ENCODE data around the gene C9orf57. TPM values are rescaled to one million over a fixed set of nuclear protein-coding genes. Genes with fewer than 3 reads are reported as not detected.
"Not testable (repeated sequence)": the region's sequence is repeated elsewhere in the genome, so short reads cannot be mapped to it uniquely, and the experiment has no call there.

The C9orf57 gene
- total and polyA plus RNA-seq, 3 experiments from 2014 or later, result not detected

DNA sequence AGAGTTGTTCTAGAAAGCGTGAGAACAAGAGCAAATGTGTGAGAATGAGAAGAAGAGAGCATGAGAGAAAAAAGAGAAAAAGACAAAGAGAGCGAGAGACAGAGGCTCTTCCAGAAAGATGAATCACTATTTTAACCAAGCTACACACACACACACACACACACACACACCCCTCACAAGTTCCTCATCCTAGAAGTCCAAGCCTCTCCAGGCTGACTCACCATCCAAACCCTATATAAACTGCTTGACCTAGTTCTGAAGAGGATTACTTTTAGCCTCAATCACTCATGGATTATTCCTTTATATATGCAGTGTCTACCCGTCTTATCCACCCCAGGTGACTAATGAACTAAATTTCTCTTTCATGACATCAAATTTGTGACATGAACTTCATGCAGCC, 37.6 kb downstream of the C9orf57 start:
- Mint-ChIP-seq H3K27ac (peak overlapping the region in 1 of 8 donors; percentile 29), H3K9me3 (no peaks in the 10 kb centered on the region), H3K27me3 (no peaks in the 10 kb centered on the region), H3K4me3 (no peak overlapping the region), H3K36me3 (peaks cover 0 to 3% (median 0%) of the 10 kb centered on the region in 3 donors), H3K4me1 (peaks cover 0 to 2% (median 2%) of the 10 kb centered on the region in 3 donors)
- Histone ChIP-seq H3K27ac (ENCODE audit: low read depth, low read length) (no peak overlapping the region), H3K27me3 (ENCODE audit: insufficient read depth, low read length, poor library complexity, severe bottlenecking) (no peaks in the 10 kb centered on the region), H3K36me3 (ENCODE audit: insufficient read depth, low read length) (no peaks in the 10 kb centered on the region), H3K9me3 (ENCODE audit: low read length) (no peaks in the 10 kb centered on the region), H3K4me1 (ENCODE audit: insufficient read depth, low read length) (no peaks in the 10 kb centered on the region), H3K4me3 (ENCODE audit: low read length) (no peak overlapping the region)
- POLR2A ChIA-PET, result no interaction called here
- DNase-seq, result no peak
- CTCF ChIA-PET, result interaction anchor here (1.0 to 1.1 kb wide), 2 partner anchors 408 to 418 kb away, joined by 3 read pairs; no protein-coding TSS in a partner anchor

DNA sequence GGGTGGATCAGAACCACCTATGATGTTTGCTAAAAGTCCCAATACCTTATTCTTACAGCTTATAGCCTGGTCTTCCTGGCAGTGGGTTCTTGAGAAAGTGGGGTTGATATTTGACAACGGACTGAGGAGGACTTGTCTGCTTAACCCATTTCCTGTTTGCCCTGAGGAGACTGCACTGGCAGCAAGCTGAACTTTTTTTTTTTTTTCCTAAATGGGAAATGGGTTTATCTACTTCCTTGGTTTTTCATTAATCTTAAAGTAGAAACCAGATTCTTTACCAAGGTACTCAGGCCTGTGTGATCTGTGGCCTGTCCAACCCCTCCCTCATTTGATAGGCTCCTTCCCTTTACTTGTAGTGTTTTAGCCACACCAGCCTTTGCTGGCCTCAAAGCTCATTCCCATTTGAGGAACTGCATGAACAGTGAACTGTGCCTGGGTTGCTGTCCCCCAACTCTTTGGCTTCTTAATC, 47.1 kb downstream of the C9orf57 start:
- H3K27me3 ChIP-seq (ENCODE audit: insufficient read depth, low read length, poor library complexity, severe bottlenecking), result no peaks in the 10 kb centered on the region
- peaks cover 5 to 10% (median 9%) of the 10 kb centered on the region in 3 donors for H3K4me1 Mint-ChIP-seq
- H3K4me3 ChIP-seq (ENCODE audit: low read length), result no peak overlapping the region
- H3K36me3 ChIP-seq (ENCODE audit: insufficient read depth, low read length), result no peaks in the 10 kb centered on the region
- H3K36me3 Mint-ChIP-seq, result no peaks in the 10 kb centered on the region
- no peak overlapping the region for H3K27ac ChIP-seq (ENCODE audit: low read depth, low read length)
- no peaks in the 10 kb centered on the region for H3K9me3 Mint-ChIP-seq
- ChIA-PET CTCF (interaction anchor here (0.6 to 2.0 kb wide), 4 partner anchors 12 to 436 kb away, joined by 3 to 5 read pairs (median 3); no protein-coding TSS in a partner anchor), POLR2A (interaction anchor here (0.6 kb wide), 1 partner anchor 18 kb away, joined by 9 read pairs; no protein-coding TSS in a partner anchor)
- no peak overlapping the region for H3K4me3 Mint-ChIP-seq
- H3K27me3 Mint-ChIP-seq, result no peaks in the 10 kb centered on the region
- H3K4me1 ChIP-seq (ENCODE audit: insufficient read depth, low read length), result no peaks in the 10 kb centered on the region
- no peak overlapping the region for H3K27ac Mint-ChIP-seq
- H3K9me3 ChIP-seq (ENCODE audit: low read length), result no peaks in the 10 kb centered on the region
- no peak for DNase-seq

DNA sequence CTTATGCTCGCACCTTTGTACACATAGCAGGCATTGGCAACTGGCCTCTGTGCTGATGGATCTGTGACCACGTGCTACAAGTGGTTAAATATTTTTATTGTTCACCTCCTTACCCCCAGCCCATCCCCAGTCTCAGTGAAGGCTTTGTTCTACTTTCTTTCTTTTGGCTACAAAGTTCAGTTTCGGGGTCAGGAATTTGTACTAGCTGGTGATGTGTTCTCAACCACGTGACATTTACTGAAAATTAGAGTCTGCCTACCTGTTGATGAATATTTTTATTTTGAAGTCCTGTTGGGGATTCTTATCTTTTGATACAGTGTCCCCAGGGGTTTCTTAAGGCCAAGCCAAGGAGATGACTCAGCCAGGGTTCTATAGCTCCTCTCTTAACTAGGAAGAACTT, 47.8 kb downstream of the C9orf57 start:
- H3K27ac Mint-ChIP-seq, result no peak overlapping the region
- H3K4me3 Mint-ChIP-seq, result no peak overlapping the region
- POLR2A ChIA-PET, result interaction anchor here (0.6 kb wide), 1 partner anchor 19 kb away, joined by 9 read pairs; no protein-coding TSS in a partner anchor

DNA sequence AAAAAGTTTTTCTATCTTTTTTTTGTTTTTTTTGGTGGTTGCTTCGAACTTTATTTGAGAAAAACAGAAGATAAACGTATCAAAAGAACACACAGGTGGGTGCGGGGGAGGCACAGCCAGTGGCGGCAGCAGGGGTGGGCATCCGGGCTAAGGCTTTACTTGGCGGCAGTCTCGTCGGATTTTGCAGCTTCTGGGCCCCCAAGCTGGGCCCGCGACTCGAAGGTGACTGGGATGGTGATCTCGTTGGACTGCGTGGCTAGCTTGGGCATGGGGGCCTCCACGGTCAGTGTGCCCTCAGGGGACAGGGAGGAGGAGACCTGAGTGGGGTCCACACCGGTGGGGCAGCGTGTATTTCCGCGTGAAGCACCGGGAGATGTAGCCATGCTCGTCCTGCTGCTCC, 52.7 kb downstream of the C9orf57 start:
- H3K4me1 ChIP-seq (ENCODE audit: insufficient read depth, low read length); H3K36me3 Mint-ChIP-seq; H3K9me3 Mint-ChIP-seq; H3K4me3 Mint-ChIP-seq; H3K27me3 ChIP-seq (ENCODE audit: insufficient read depth, low read length, poor library complexity, severe bottlenecking); H3K27ac ChIP-seq (ENCODE audit: low read depth, low read length); H3K36me3 ChIP-seq (ENCODE audit: insufficient read depth, low read length); H3K4me1 Mint-ChIP-seq; DNase-seq; H3K9me3 ChIP-seq (ENCODE audit: low read length); H3K27ac Mint-ChIP-seq; H3K27me3 Mint-ChIP-seq; POLR2A ChIA-PET; H3K4me3 ChIP-seq (ENCODE audit: low read length): not testable (repeated sequence)
- CTCF ChIA-PET, result interaction anchor here (4.6 kb wide), 1 partner anchor 18 kb away, joined by 14 read pairs; no protein-coding TSS in a partner anchor

More for the DNA sequence above, 47.8 kb downstream of the C9orf57 start:
- DNase-seq, result no peak
- no peaks in the 10 kb centered on the region for H3K9me3 Mint-ChIP-seq
- peaks cover 5 to 10% (median 9%) of the 10 kb centered on the region in 3 donors for H3K4me1 Mint-ChIP-seq
- Histone ChIP-seq H3K4me1 (ENCODE audit: insufficient read depth, low read length) (no peaks in the 10 kb centered on the region), H3K4me3 (ENCODE audit: low read length) (no peak overlapping the region), H3K9me3 (ENCODE audit: low read length) (no peaks in the 10 kb centered on the region), H3K27me3 (ENCODE audit: insufficient read depth, low read length, poor library complexity, severe bottlenecking) (no peaks in the 10 kb centered on the region), H3K27ac (ENCODE audit: low read depth, low read length) (no peak overlapping the region), H3K36me3 (ENCODE audit: insufficient read depth, low read length) (no peaks in the 10 kb centered on the region)
- no peaks in the 10 kb centered on the region for H3K36me3 Mint-ChIP-seq
- H3K27me3 Mint-ChIP-seq, result no peaks in the 10 kb centered on the region
- CTCF ChIA-PET, result interaction anchor here (0.6 to 2.0 kb wide), 4 partner anchors 12 to 437 kb away, joined by 3 to 5 read pairs (median 3); no protein-coding TSS in a partner anchor

DNA sequence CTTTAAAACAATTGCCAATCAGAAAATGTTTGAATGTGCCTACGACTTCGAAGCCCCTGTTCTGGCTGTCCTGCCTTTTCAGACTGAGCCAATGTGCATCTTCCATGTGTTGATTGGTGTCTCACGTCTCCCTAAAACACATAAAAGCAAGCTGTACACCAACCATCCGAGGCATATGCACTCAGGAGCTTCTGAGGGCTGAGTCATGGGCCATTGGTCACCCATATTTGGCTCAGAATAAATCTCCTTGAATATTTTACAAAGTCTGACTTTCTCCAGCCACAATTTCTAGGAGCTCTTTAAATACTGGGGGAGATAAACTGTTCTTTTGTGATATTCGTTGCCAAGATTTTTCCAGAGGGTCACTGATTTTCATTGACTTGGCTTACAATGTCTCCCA, 53.9 kb downstream of the C9orf57 start:
- Histone ChIP-seq H3K27ac (ENCODE audit: low read depth, low read length) (no peak overlapping the region), H3K9me3 (ENCODE audit: low read length) (no peaks in the 10 kb centered on the region), H3K4me1 (ENCODE audit: insufficient read depth, low read length) (no peaks in the 10 kb centered on the region), H3K27me3 (ENCODE audit: insufficient read depth, low read length, poor library complexity, severe bottlenecking) (no peaks in the 10 kb centered on the region), H3K4me3 (ENCODE audit: low read length) (no peak overlapping the region), H3K36me3 (ENCODE audit: insufficient read depth, low read length) (no peaks in the 10 kb centered on the region)
- H3K27ac Mint-ChIP-seq, result peak overlapping the region in 1 of 8 donors; percentile 14
- CTCF ChIA-PET, result interaction anchor here (1.1 to 1.6 kb wide), 2 partner anchors 9 to 18 kb away, joined by 3 read pairs; no protein-coding TSS in a partner anchor
- H3K4me3 Mint-ChIP-seq, result no peak overlapping the region
- no peak for DNase-seq
- peaks cover 0 to 2% of the 10 kb centered on the region in 2 donors for H3K27me3 Mint-ChIP-seq
- H3K4me1 Mint-ChIP-seq, result no peaks in the 10 kb centered on the region
- no peaks in the 10 kb centered on the region for H3K36me3 Mint-ChIP-seq
- POLR2A ChIA-PET, result no interaction called here
- no peaks in the 10 kb centered on the region for H3K9me3 Mint-ChIP-seq

DNA sequence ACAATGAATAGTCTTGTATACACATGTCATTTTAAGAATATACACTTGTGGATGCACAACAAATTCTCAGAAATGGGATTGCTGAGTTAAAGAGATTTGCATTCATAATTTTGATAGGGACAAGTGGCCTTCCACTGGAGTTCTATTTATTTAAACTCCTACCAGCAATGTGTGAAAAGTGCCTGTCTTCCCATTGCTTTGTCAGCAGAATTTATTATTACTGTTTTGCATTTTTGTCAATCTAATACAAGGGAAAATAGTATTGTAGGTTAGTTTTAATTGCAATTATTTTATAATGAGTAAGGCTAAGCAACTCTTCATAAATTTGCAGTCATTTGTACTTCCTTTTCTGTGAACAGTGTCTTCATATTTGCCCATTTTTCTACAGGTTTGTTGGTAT, 55.0 kb downstream of the C9orf57 start:
- no peak for DNase-seq
- no peaks in the 10 kb centered on the region for H3K36me3 Mint-ChIP-seq
- H3K27ac Mint-ChIP-seq, result peak overlapping the region in 1 of 8 donors; percentile 1
- Histone ChIP-seq H3K4me3 (ENCODE audit: low read length) (no peak overlapping the region), H3K27me3 (ENCODE audit: insufficient read depth, low read length, poor library complexity, severe bottlenecking) (no peaks in the 10 kb centered on the region), H3K36me3 (ENCODE audit: insufficient read depth, low read length) (no peaks in the 10 kb centered on the region), H3K4me1 (ENCODE audit: insufficient read depth, low read length) (no peaks in the 10 kb centered on the region), H3K27ac (ENCODE audit: low read depth, low read length) (no peak overlapping the region), H3K9me3 (ENCODE audit: low read length) (no peaks in the 10 kb centered on the region)
- ChIA-PET CTCF (interaction anchor here (1.1 to 1.6 kb wide), 3 partner anchors 11 to 20 kb away, joined by 3 to 4 read pairs (median 3); no protein-coding TSS in a partner anchor), POLR2A (no interaction called here)
- peaks cover under 1 to 2% of the 10 kb centered on the region in 2 donors for H3K27me3 Mint-ChIP-seq
- no peaks in the 10 kb centered on the region for H3K4me1 Mint-ChIP-seq
- no peak overlapping the region for H3K4me3 Mint-ChIP-seq
- no peaks in the 10 kb centered on the region for H3K9me3 Mint-ChIP-seq

Other genes starting within 250 kb of the C9orf57 start
- gene ABHD17B, start 149.4 kb downstream of the C9orf57 start, total RNA-seq, result 10 to 100 TPM; 17.0 to 17.3 TPM
- 26.6 TPM for gene ABHD17B, start 149.4 kb downstream of the C9orf57 start, polyA plus RNA-seq
- 10 to 100 TPM; 11.4 to 12.3 TPM for gene C9orf85, start 149.0 kb downstream of the C9orf57 start, total RNA-seq
- gene C9orf85, start 149.0 kb downstream of the C9orf57 start, polyA plus RNA-seq, result 13.5 TPM
- gene GDA, start 88.8 kb upstream of the C9orf57 start, total RNA-seq, result not detected
- not detected for gene GDA, start 88.8 kb upstream of the C9orf57 start, polyA plus RNA-seq